ENCODE data around the gene RNLS. TPM values are rescaled to one million over a fixed set of nuclear protein-coding genes. Genes with fewer than 3 reads are reported as not detected.
A peak's percentile ranks its signal among the peaks of the same experiment; 100 is the strongest.

RNLS gene
- total and polyA plus RNA-seq, 4 experiments from 2014 or later = 1.7 to 5.8 (median 2.7) TPM

DNA sequence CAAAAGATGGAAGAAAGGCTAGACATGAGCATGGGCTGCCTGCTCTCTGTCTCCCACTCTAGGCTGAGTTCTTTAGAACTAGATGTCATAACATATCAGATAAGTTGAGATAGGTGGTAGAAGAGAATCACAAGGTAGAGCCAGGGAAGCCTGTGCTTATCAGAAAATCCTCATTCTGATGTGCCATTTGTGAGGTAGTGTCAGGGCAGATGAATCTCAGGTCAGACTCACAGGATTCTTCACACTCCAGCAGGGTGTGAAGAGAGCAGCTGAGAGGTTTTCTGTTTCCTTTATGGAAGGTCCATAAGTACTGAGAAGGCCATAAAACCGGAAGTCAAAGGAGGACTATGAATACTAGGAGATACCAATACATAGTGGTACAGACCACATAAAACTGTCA, 132.9 kb downstream of the RNLS start:
- Mint-ChIP-seq H3K27ac (peak overlapping the region in 1 of 7 donors; percentile 63), H3K9me3 (peaks cover 0 to 9% (median 0%) of the 10 kb centered on the region in 8 donors), H3K36me3 (no peaks in the 10 kb centered on the region), H3K27me3 (no peaks in the 10 kb centered on the region), H3K4me1 (no peaks in the 10 kb centered on the region), H3K4me3 (no peak overlapping the region)
- Histone ChIP-seq H3K27ac (ENCODE audit: low read depth, low read length) (no peak overlapping the region), H3K9me3 (ENCODE audit: control insufficient read depth in 1 of 2, low read length in 2 of 2) (no peaks in the 10 kb centered on the region), H3K27me3 (ENCODE audit: insufficient read depth, low read length) (no peaks in the 10 kb centered on the region), H3K36me3 (ENCODE audit: insufficient read depth, low read length) (no peaks in the 10 kb centered on the region), H3K4me3 (ENCODE audit: low read length in 2 of 2) (no peak overlapping the region), H3K4me1 (ENCODE audit: insufficient read depth, low read length) (no peaks in the 10 kb centered on the region)
- intact Hi-C loops (cut with micrococcal nuclease) = no loop called here
- no peak for DNase-seq
- CTCF ChIA-PET (ENCODE audit: partially characterized antibody) = no interaction called here
- POLR2A ChIA-PET (ENCODE audit: partially characterized antibody) = no interaction called here

DNA sequence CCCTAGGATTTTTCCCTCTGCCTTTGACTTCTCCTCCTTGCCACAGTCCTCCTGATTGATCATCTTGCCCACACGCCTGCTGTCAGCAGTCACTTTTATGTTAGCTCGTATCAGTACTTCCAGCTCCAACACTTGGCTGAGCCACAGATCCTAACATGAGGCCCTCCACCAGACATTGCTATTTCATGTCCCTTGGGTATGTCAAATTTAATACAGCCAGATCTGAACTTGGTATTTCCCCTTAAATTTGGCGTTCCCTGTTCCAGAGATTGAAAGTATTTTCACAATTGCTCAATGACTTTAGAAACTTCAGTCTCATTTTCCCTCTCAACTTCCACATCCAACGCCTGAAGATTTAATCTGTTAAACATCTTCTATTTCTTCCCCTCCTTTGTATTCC, 140.4 kb downstream of the RNLS start:
- POLR2A ChIA-PET (ENCODE audit: partially characterized antibody) = no interaction called here
- Histone ChIP-seq H3K27me3 (ENCODE audit: insufficient read depth, low read length) (no peaks in the 10 kb centered on the region), H3K4me3 (ENCODE audit: low read length in 2 of 2) (no peak overlapping the region), H3K4me1 (ENCODE audit: insufficient read depth, low read length) (no peaks in the 10 kb centered on the region), H3K9me3 (ENCODE audit: control insufficient read depth in 1 of 2, low read length in 2 of 2) (no peaks in the 10 kb centered on the region), H3K36me3 (ENCODE audit: insufficient read depth, low read length) (no peaks in the 10 kb centered on the region), H3K27ac (ENCODE audit: low read depth, low read length) (no peak overlapping the region)
- peaks cover 0 to 15% (median 5%) of the 10 kb centered on the region in 8 donors for H3K9me3 Mint-ChIP-seq
- CTCF ChIA-PET (ENCODE audit: partially characterized antibody) = no interaction called here
- H3K4me3 Mint-ChIP-seq = no peak overlapping the region
- H3K27me3 Mint-ChIP-seq = peaks cover 0 to 8% of the 10 kb centered on the region in 2 donors
- peaks cover 0 to 6% of the 10 kb centered on the region in 2 donors for H3K36me3 Mint-ChIP-seq
- intact Hi-C loops (cut with micrococcal nuclease) = no loop called here
- no peak overlapping the region for H3K27ac Mint-ChIP-seq
- H3K4me1 Mint-ChIP-seq = peaks cover 0 to 1% (median 0%) of the 10 kb centered on the region in 4 donors
- no peak for DNase-seq

DNA sequence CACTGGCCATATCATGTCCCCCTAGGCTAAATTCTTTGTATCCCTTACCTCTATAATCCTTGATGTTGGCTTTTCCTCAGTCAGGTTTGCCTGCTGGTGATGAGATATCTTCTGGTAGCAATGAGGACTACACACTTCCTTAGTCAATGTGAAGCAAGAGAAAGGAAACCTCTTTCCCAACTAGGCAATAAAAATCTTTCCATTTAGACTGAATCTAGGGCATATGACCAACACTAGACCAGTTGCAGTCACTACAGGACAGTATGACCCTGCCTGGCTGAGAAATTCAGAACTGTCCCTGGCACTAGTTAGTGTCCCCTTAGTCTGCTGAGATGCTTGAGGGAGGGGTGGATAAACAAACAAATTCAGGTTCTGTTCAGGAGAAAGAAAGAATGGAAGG, 142.6 kb downstream of the RNLS start:
- Histone ChIP-seq H3K36me3 (ENCODE audit: insufficient read depth, low read length) (no peaks in the 10 kb centered on the region), H3K27me3 (ENCODE audit: insufficient read depth, low read length) (no peaks in the 10 kb centered on the region), H3K4me1 (ENCODE audit: insufficient read depth, low read length) (no peaks in the 10 kb centered on the region), H3K9me3 (ENCODE audit: control insufficient read depth in 1 of 2, low read length in 2 of 2) (no peaks in the 10 kb centered on the region), H3K4me3 (ENCODE audit: low read length in 2 of 2) (no peak overlapping the region), H3K27ac (ENCODE audit: low read depth, low read length) (no peak overlapping the region)
- Mint-ChIP-seq H3K27me3 (peaks cover 0 to 8% of the 10 kb centered on the region in 2 donors), H3K4me1 (peaks cover 0 to 1% (median 0%) of the 10 kb centered on the region in 4 donors), H3K9me3 (peaks cover 0 to 11% (median 5%) of the 10 kb centered on the region in 8 donors), H3K36me3 (peaks cover 0 to 6% of the 10 kb centered on the region in 2 donors), H3K4me3 (no peak overlapping the region), H3K27ac (no peak overlapping the region)
- DNase-seq = no peak
- intact Hi-C loops (cut with micrococcal nuclease) = no loop called here
- ChIA-PET POLR2A (ENCODE audit: partially characterized antibody) (no interaction called here), CTCF (ENCODE audit: partially characterized antibody) (no interaction called here)

DNA sequence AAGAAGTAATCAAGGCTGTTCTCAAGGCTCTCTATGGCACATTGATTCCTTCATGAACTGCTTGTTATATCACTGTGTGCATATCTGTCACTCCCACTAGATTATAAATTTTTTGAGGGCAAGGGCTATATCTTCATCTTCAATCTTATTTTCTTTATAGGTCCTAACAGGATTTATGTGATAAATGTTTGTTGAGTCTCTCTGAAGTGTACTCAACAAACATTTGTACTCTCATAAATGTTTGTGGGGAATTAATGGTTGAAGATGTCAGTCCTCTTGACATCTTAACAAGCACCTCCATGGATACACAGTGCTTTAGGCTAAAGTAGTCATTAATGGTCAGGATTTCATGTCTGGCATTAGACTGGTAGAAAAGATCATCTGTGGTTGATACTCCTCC, 143.2 kb downstream of the RNLS start:
- ChIA-PET CTCF (ENCODE audit: partially characterized antibody) (no interaction called here), POLR2A (ENCODE audit: partially characterized antibody) (no interaction called here)
- no peaks in the 10 kb centered on the region for H3K4me1 ChIP-seq (ENCODE audit: insufficient read depth, low read length)
- H3K36me3 Mint-ChIP-seq = peaks cover 0 to 5% of the 10 kb centered on the region in 2 donors
- intact Hi-C loops (cut with micrococcal nuclease) = no loop called here
- DNase-seq = no peak
- H3K4me3 Mint-ChIP-seq = no peak overlapping the region
- no peak overlapping the region for H3K27ac ChIP-seq (ENCODE audit: low read depth, low read length)
- no peak overlapping the region for H3K4me3 ChIP-seq (ENCODE audit: low read length in 2 of 2)
- no peaks in the 10 kb centered on the region for H3K9me3 ChIP-seq (ENCODE audit: control insufficient read depth in 1 of 2, low read length in 2 of 2)
- H3K27me3 Mint-ChIP-seq = peaks cover 0 to 8% of the 10 kb centered on the region in 2 donors
- H3K9me3 Mint-ChIP-seq = peaks cover 0 to 8% (median 4%) of the 10 kb centered on the region in 8 donors
- H3K27ac Mint-ChIP-seq = no peak overlapping the region
- no peaks in the 10 kb centered on the region for H3K27me3 ChIP-seq (ENCODE audit: insufficient read depth, low read length)
- no peaks in the 10 kb centered on the region for H3K36me3 ChIP-seq (ENCODE audit: insufficient read depth, low read length)
- H3K4me1 Mint-ChIP-seq = peaks cover 0 to 1% (median 0%) of the 10 kb centered on the region in 4 donors

DNA sequence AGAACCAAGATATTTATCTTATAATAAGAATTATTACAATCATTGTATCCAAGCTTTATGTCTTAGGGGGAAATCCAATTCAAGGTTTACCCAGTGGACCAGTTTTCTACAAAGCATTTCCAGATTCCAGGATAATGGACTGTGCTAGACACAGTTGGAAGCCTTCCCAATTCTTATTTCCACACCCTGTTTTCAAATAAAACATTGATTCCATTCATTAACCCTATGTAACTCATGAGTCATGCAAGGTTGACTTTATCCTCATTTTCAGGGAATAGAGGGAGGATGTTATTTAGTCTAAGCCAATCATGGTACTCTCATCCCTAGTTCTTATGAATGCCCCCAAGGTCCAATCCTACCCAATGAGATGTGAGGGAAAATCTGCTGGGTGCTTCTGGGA, 145.7 kb downstream of the RNLS start:
- H3K4me3 Mint-ChIP-seq = no peak overlapping the region
- peaks cover 0 to 2% (median 0%) of the 10 kb centered on the region in 8 donors for H3K9me3 Mint-ChIP-seq
- peaks cover 0 to 1% (median 0%) of the 10 kb centered on the region in 4 donors for H3K4me1 Mint-ChIP-seq
- H3K36me3 ChIP-seq (ENCODE audit: insufficient read depth, low read length) = no peaks in the 10 kb centered on the region
- H3K27me3 Mint-ChIP-seq = no peaks in the 10 kb centered on the region
- no peak overlapping the region for H3K27ac ChIP-seq (ENCODE audit: low read depth, low read length)
- DNase-seq = no peak
- ChIA-PET CTCF (ENCODE audit: partially characterized antibody) (no interaction called here), POLR2A (ENCODE audit: partially characterized antibody) (no interaction called here)
- no peaks in the 10 kb centered on the region for H3K27me3 ChIP-seq (ENCODE audit: insufficient read depth, low read length)
- no peaks in the 10 kb centered on the region for H3K9me3 ChIP-seq (ENCODE audit: control insufficient read depth in 1 of 2, low read length in 2 of 2)
- no peak overlapping the region for H3K4me3 ChIP-seq (ENCODE audit: low read length in 2 of 2)
- no peak overlapping the region for H3K27ac Mint-ChIP-seq
- intact Hi-C loops (cut with micrococcal nuclease) = no loop called here
- no peaks in the 10 kb centered on the region for H3K4me1 ChIP-seq (ENCODE audit: insufficient read depth, low read length)
- H3K36me3 Mint-ChIP-seq = no peaks in the 10 kb centered on the region

DNA sequence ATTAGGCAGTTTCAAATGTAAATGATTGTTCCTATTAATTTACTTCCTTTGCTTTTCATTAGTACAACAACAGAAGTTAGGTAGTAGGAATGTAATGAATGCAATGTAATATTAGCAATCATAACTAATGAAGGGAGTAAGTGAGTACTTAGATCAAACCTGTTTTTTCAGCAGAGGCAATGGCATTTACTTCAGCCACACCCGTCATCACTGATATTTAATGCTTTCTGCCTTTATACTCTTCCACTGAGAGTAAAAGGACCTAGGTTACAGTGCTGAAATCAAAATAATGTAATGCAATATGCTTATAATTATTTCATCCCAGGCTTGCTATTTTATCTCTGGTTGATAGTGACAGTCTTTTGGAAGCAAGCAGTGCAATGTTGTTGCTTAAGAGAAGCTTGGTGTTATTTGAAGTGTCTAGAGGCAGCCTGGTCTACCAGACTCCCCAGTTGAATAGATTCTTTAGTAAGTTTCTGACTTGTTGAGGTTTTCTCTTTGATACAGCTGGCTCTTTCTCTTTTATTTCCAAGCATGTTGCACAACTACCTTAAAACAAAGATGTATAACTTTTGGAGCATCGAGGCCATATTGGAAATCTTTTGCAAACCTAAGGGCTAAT, 149.4 kb downstream of the RNLS start:
- intact Hi-C loops (cut with micrococcal nuclease) = no loop called here
- H3K27ac Mint-ChIP-seq = no peak overlapping the region
- Histone ChIP-seq H3K27ac (ENCODE audit: low read depth, low read length) (no peak overlapping the region), H3K4me3 (ENCODE audit: low read length in 2 of 2) (no peak overlapping the region), H3K27me3 (ENCODE audit: insufficient read depth, low read length) (no peaks in the 10 kb centered on the region), H3K4me1 (ENCODE audit: insufficient read depth, low read length) (no peaks in the 10 kb centered on the region), H3K36me3 (ENCODE audit: insufficient read depth, low read length) (no peaks in the 10 kb centered on the region), H3K9me3 (ENCODE audit: control insufficient read depth in 1 of 2, low read length in 2 of 2) (no peaks in the 10 kb centered on the region)
- no peak for DNase-seq
- POLR2A ChIA-PET (ENCODE audit: partially characterized antibody) = no interaction called here
- H3K27me3 Mint-ChIP-seq = no peaks in the 10 kb centered on the region
- CTCF ChIA-PET (ENCODE audit: partially characterized antibody) = no interaction called here
- no peaks in the 10 kb centered on the region for H3K36me3 Mint-ChIP-seq
- H3K4me3 Mint-ChIP-seq = peak overlapping the region in 1 of 8 donors; percentile 7
- H3K9me3 Mint-ChIP-seq = peaks cover 0 to 5% (median 0%) of the 10 kb centered on the region in 8 donors
- H3K4me1 Mint-ChIP-seq = no peaks in the 10 kb centered on the region

DNA sequence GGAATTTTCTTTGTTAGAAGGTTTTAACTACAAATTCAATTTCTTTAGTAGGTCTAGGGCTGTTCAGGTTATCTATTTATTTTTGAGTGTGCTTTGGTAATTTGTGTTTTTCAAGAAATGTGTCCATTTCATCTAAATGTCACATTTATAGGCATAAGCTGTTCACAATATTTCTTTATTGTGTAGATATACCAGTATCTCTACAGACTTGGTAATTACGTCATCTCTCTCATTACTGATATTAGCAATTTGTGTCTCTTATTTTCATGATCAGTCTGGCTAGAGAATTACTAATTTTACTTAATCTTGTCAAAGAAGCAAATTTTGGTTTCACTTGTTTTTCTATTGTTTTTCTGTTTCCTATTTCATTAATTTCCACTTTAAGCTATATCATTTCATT, 152.0 kb downstream of the RNLS start:
- Mint-ChIP-seq H3K27ac (no peak overlapping the region), H3K4me3 (no peak overlapping the region), H3K4me1 (peaks cover 7 to 11% (median 10%) of the 10 kb centered on the region in 4 donors), H3K36me3 (no peaks in the 10 kb centered on the region), H3K9me3 (peaks cover 0 to 5% (median 0%) of the 10 kb centered on the region in 8 donors), H3K27me3 (no peaks in the 10 kb centered on the region)
- no peak for DNase-seq
- peaks cover 8% of the 10 kb centered on the region for H3K4me1 ChIP-seq (ENCODE audit: insufficient read depth, low read length)
- H3K36me3 ChIP-seq (ENCODE audit: insufficient read depth, low read length) = no peaks in the 10 kb centered on the region
- no peaks in the 10 kb centered on the region for H3K27me3 ChIP-seq (ENCODE audit: insufficient read depth, low read length)
- H3K4me3 ChIP-seq (ENCODE audit: low read length in 2 of 2) = no peak overlapping the region
- CTCF ChIA-PET (ENCODE audit: partially characterized antibody) = no interaction called here
- no peak overlapping the region for H3K27ac ChIP-seq (ENCODE audit: low read depth, low read length)
- POLR2A ChIA-PET (ENCODE audit: partially characterized antibody) = no interaction called here
- intact Hi-C loops (cut with micrococcal nuclease) = no loop called here
- no peaks in the 10 kb centered on the region for H3K9me3 ChIP-seq (ENCODE audit: control insufficient read depth in 1 of 2, low read length in 2 of 2)

Measured in CD4-positive, alpha-beta memory T cell (primary cell).